Adrenal gland (tissue), 12 donors: ENCODE measurements around the gene MYO7A. TPM values are rescaled to one million over a fixed set of nuclear protein-coding genes. Genes with fewer than 3 reads are reported as not detected.

Experiments
- DNase-seq, 7 donors: peaks; one replicate each; pipeline ENCODE4 v3.0.0-alpha.2; 2019 to 2020
- H3K27ac ChIP-seq, 5 donors: fragments of 200-600 bp; sonication (generic) in 4 of 5; 1 replicate in 3 of 5; 2 replicates in 2 of 5; pipeline versions ENCODE4 v1.5.1 to v1.8.0; 2016 to 2020; ENCODE audit warnings: mild to moderate bottlenecking in 1 of 5
- H3K27me3 ChIP-seq: fragments of 200-600 bp; 2 replicates; pipeline ENCODE4 v1.8.0; 2021
- H3K36me3 ChIP-seq, 2 donors: fragments of 200-600 bp; replicated peaks in 1 of 2; 1 replicate in 1 of 2; 2 replicates in 1 of 2; pipeline versions ENCODE4 v1.5.1 to v1.8.0; 2018 to 2022
- H3K4me1 ChIP-seq, 2 donors: fragments of 200-600 bp; replicated peaks in 1 of 2; 1 replicate in 1 of 2; 2 replicates in 1 of 2; pipeline versions ENCODE4 v1.5.1 to v1.8.0; 2018 to 2021
- H3K4me3 ChIP-seq, 4 donors: fragments of 200-600 bp; sonication (generic) in 3 of 4; one replicate each; pipeline ENCODE4 v1.5.1; 2016 to 2018
- H3K9me3 ChIP-seq, 3 donors: fragments of 200-600 bp; sonication (generic) in 1 of 3; replicated peaks in 1 of 3; 1 replicate in 2 of 3; 2 replicates in 1 of 3; pipeline versions ENCODE4 v1.5.1 to v1.8.0; 2016 to 2021
- POLR2A ChIP-seq, 2 donors: fragments of 450-650 bp; IDR thresholded peaks; one replicate each; pipeline ENCODE4 v1.6.1; 2017; ENCODE audit warnings: antibody characterized with exemption in 2 of 2, mild to moderate bottlenecking in 2 of 2, moderate library complexity in 1 of 2
- WGBS, 4 donors: extraction: QIAGEN DNeasy Blood & Tissue Kit in 2 of 4; methylation state at CpG; one replicate each; pipeline versions ENCODE4 v1.1.5 to v1.1.7; 2013 to 2017; 5-methylcytosine and 5-hydroxymethylcytosine counted together
- intact Hi-C, 2 donors: fragments of 100-400 bp; cut with DNase I; formaldehyde crosslinking; loops; one replicate each; pipeline versions ENCODE4 v1.14.1 to v1.15.0; 2022 to 2023
- polyA plus RNA-seq, 3 donors: library from polyadenylated mRNA; stranded (reverse); fragments of 200-250 nt in 2 of 3; fragments of 350-450 nt in 1 of 3; fragmentation: Illumina TruSeq in 1 of 3; extraction: RNeasy Lipid Tissue Mini Kit (QIAGEN cat#74804) in 1 of 3; gene quantifications; one replicate each; pipeline ENCODE4 v1.2.3, GENCODE V29; 2013 to 2014
- total RNA-seq, 9 donors: library from RNA; depleted of rRNA in 4 of 9; stranded (reverse); fragments of >200 nt in 4 of 9; fragments of 120-200 nt in 1 of 9; fragmentation: NEBNext Ultra II Directional in 1 of 9; extraction: Animal tissue kit (Norgen Biotek cat#: 25700) in 1 of 9; gene quantifications; one replicate each; pipeline versions ENCODE4 v1.1.0 to v1.2.4, GENCODE V29; 2013 to 2023
- TF ChIP-seq, protein P1 (sequence below), 6 experiments: fragments of 450-650 bp in 4 of 6; fragments of 200-600 bp in 2 of 6; sonication (generic) in 1 of 6; IDR thresholded peaks; 1 replicate in 5 of 6; 2 replicates in 1 of 6; pipeline versions ENCODE4 v1.5.1 to v1.8.0; 2016 to 2021; ENCODE audit warnings: antibody characterized with exemption in 6 of 6, mild to moderate bottlenecking in 2 of 6, moderate library complexity in 1 of 6
- donor health status: healthy with polysubstance abuse.
- donor health status: Bipolar disorder and iron deficiency.
- donor health status: DM: yes; HTN: yes; CAD: no.
- donor health status: DM: no; HTN: no; CAD: no.
- donor health status: DM: no; HTN: no; CAD: no.
- donor health status: DM: yes; HTN: yes; CAD: no.

MYO7A gene
- total and polyA plus RNA-seq, 12 donors: 5.5 to 175 (median 91.6) TPM

DNA sequence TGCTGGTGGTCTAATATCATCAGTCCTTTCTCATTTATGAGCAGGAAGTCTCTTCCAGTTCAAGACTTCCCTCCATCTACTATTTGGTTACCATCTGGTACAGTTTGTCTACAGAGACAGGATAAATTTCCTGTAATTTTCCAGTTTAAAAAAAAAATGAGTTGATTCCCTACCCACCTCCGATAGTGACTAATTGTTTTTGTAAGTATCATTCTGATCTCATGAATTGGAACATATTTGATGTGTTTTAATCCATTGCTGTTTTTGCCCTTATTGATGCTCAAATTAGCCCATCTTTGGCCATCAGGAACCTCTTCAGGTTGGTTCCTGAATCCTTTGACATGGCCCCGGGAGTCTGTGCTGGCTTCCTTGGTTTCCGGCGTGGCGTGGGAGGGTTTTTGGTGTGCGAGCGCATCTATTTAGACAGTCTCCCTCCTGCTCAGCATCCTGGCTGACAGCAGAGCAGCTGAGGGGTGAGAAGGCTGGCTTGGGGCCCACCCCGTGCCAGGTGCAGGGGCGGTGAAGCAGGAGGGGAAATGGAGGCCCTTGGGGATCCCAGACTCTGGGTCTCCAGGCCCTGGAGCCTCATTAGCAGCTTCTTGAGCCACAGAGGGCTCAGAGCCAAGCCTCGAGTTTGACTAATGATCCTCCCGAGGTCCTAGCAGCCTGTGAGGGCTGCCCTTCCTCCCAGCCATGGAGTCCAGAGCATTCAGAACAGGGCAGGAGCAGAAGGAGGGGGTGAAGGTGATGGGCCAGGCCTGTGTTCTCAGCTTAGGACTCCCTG is 18.6 kb upstream of the MYO7A start:
- peak in 6 of 7 donors; percentile 66 to 83 (median 74) for DNase-seq
- H3K9me3 ChIP-seq: no peaks in the 10 kb centered on the region
- 62 to 90% (median 67%) methylated on average over 9 to 11 of the region's 11 CpGs for WGBS, 4 donors
- H3K4me3 ChIP-seq: no peak overlapping the region
- no peaks in the 10 kb centered on the region for H3K36me3 ChIP-seq
- H3K27me3 ChIP-seq: no peaks in the 10 kb centered on the region
- H3K27ac ChIP-seq: peak overlapping the region in 4 of 5 donors; percentile 17 to 61 (median 48)
- TF ChIP-seq POLR2A (IDR thresholded peaks at IDR 0.05): no peak
- TF ChIP-seq, protein P1, sequence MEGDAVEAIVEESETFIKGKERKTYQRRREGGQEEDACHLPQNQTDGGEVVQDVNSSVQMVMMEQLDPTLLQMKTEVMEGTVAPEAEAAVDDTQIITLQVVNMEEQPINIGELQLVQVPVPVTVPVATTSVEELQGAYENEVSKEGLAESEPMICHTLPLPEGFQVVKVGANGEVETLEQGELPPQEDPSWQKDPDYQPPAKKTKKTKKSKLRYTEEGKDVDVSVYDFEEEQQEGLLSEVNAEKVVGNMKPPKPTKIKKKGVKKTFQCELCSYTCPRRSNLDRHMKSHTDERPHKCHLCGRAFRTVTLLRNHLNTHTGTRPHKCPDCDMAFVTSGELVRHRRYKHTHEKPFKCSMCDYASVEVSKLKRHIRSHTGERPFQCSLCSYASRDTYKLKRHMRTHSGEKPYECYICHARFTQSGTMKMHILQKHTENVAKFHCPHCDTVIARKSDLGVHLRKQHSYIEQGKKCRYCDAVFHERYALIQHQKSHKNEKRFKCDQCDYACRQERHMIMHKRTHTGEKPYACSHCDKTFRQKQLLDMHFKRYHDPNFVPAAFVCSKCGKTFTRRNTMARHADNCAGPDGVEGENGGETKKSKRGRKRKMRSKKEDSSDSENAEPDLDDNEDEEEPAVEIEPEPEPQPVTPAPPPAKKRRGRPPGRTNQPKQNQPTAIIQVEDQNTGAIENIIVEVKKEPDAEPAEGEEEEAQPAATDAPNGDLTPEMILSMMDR (IDR thresholded peaks at IDR 0.05): no peak
- intact Hi-C loops: loop anchor here in 1 of 2 donors (5.0 kb wide), 1 partner anchor 62 kb away; no protein-coding TSS in a partner anchor
- H3K4me1 ChIP-seq: peaks cover 54 to 69% of the 10 kb centered on the region in 2 donors

- no peaks in the 10 kb centered on the region for H3K9me3 ChIP-seq
- H3K27me3 ChIP-seq: no peaks in the 10 kb centered on the region
- H3K27ac ChIP-seq: peak overlapping the region in 2 of 5 donors; percentile 22 to 72
- TF ChIP-seq, protein P1 (IDR thresholded peaks at IDR 0.05): no peak
- TF ChIP-seq POLR2A (IDR thresholded peaks at IDR 0.05): no peak
- no peak for DNase-seq
- intact Hi-C loops: loop anchor here in 1 of 2 donors (5.0 kb wide), 1 partner anchor 64 kb away; no protein-coding TSS in a partner anchor
- peaks cover 49 to 55% of the 10 kb centered on the region in 2 donors for H3K4me1 ChIP-seq
- no peak overlapping the region for H3K4me3 ChIP-seq
- 74 to 90% (median 80%) methylated on average over 5 to 6 of the region's 6 CpGs for WGBS, 4 donors
- no peaks in the 10 kb centered on the region for H3K36me3 ChIP-seq
Measured at GRCh38 chr11:77110836-77111235, 17.2 kb upstream of the MYO7A start.

DNA sequence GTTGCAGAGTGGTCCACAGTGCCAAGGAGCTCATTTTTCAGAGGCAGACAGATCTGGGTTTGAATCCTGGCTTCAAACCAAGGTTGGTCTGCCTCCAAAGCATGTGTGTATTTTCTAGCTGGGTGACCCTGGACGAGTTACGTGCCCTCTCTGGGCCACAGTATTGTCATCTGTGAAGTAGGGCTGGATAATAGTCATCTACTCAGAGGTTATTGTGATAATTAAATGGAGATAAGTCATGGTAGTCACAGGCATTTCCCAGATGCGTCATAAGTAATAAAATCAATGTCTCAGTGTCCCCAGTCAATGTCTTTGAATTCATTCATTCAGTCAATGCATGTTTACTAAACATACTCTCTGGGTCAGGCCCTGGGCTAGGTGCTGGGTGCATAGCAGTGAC is 16.8 kb upstream of the MYO7A start:
- no peak for TF ChIP-seq POLR2A (IDR thresholded peaks at IDR 0.05)
- TF ChIP-seq, protein P1 (IDR thresholded peaks at IDR 0.05): no peak
- H3K4me1 ChIP-seq: peaks cover 45 to 51% of the 10 kb centered on the region in 2 donors
- H3K9me3 ChIP-seq: no peaks in the 10 kb centered on the region
- H3K4me3 ChIP-seq: no peak overlapping the region
- H3K27ac ChIP-seq: peak overlapping the region in 1 of 5 donors; percentile 22
- peak in 1 of 7 donors; percentile 46 for DNase-seq
- WGBS, 4 donors: 33 to 53% (median 46%) methylated on average over 1 to 3 of the region's 3 CpGs
- intact Hi-C loops: loop anchor here in 1 of 2 donors (5.0 kb wide), 1 partner anchor 64 kb away; no protein-coding TSS in a partner anchor
- H3K27me3 ChIP-seq: no peaks in the 10 kb centered on the region
- no peaks in the 10 kb centered on the region for H3K36me3 ChIP-seq

DNA sequence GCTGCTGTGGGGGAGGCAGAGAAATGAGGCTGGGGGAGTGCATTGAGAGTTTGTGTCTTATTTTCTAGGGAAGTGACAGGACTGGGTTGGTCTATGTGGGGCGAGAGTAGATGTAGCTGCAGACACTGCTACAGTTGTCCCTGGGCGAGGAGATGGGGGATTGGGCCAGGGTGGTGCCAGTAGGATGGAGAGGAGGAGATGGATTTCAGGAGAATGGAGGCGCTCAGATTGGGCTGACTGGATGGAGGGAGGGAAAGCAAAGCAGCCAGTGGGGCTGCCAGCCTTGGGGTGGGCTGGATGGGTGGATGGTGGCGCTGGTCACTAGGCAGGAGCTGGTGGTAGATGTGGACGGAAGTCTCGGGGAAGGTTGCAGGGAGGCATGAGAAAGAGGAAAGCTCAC is 16.1 kb upstream of the MYO7A start:
- H3K36me3 ChIP-seq: no peaks in the 10 kb centered on the region
- no peaks in the 10 kb centered on the region for H3K9me3 ChIP-seq
- H3K27ac ChIP-seq: no peak overlapping the region
- H3K4me3 ChIP-seq: no peak overlapping the region
- WGBS, 4 donors: 84 to 97% (median 95%) methylated on average over 6 of the region's 6 CpGs
- TF ChIP-seq POLR2A (IDR thresholded peaks at IDR 0.05): no peak
- TF ChIP-seq, protein P1 (IDR thresholded peaks at IDR 0.05): no peak
- DNase-seq: no peak
- intact Hi-C loops: loop anchor here in 1 of 2 donors (5.0 kb wide), 1 partner anchor 65 kb away; no protein-coding TSS in a partner anchor
- H3K27me3 ChIP-seq: no peaks in the 10 kb centered on the region
- H3K4me1 ChIP-seq: peaks cover 40 to 44% of the 10 kb centered on the region in 2 donors
